A549 (cell line): ENCODE results near the gene REC8. TPM values are rescaled to one million over a fixed set of nuclear protein-coding genes. Genes with fewer than 3 reads are reported as not detected.

ENCODE experiments used
- ATAC-seq, 2 experiments: fragments of 200-7000 bp in 1 of 2; fragments of >200 bp in 1 of 2; cut with Nextera tagmentation in 1 of 2; cut with Tn5 transposase in 1 of 2; 3 replicates each; pipeline versions ENCODE4 v1.8.0 to v1.9.1; 2018 to 2020; ENCODE audit warnings: mild to moderate bottlenecking in 1 of 2, moderate library complexity in 1 of 2
- CTCF ChIA-PET: fragments of 300-600 bp; sonication (Branson Sonifier 250); formaldehyde crosslinking; extraction: SDS; loops from one replicate; lab custom pipeline; 2021; ENCODE audit warnings: antibody characterized with exemption, inconsistent platforms; lab: Yijun Ruan, JAX
- POLR2A ChIA-PET: fragments of 350-600 bp; formaldehyde crosslinking; extraction: SDS; loops from one replicate; lab custom pipeline; 2021; ENCODE audit warnings: antibody characterized with exemption, inconsistent platforms; lab: Yijun Ruan, JAX
- DNase-seq, 2 experiments: peaks; one replicate each; pipeline versions ENCODE4 v3.0.0 to v3.0.0-alpha.2; 2011 to 2016; ENCODE audit warnings: low read depth in 1 of 2, low spot score in 1 of 2
- FAIRE-seq: peaks from 2 replicates; lab custom pipeline; 2011; peaks lifted over from hg19 to GRCh38; lab: Jason Lieb, UNC
- H3K27ac ChIP-seq, 2 experiments: fragments of >200 bp; sonication (Bioruptor Twin); formaldehyde crosslinking; 3 replicates each; pipeline ENCODE4 v1.5.1; 2016 to 2017
- H3K4me1 ChIP-seq: fragments of >200 bp; sonication (Bioruptor Twin); formaldehyde crosslinking; 3 replicates; pipeline ENCODE4 v1.6.1; 2016
- H3K4me2 ChIP-seq: fragments of >200 bp; sonication (Bioruptor Twin); formaldehyde crosslinking; 3 replicates; pipeline ENCODE4 v1.6.1; 2016
- H3K4me3 ChIP-seq: fragments of >200 bp; sonication (Bioruptor Twin); formaldehyde crosslinking; 3 replicates; pipeline ENCODE4 v1.5.1; 2016
- H3K9me3 ChIP-seq: fragments of >200 bp; sonication (Bioruptor Twin); formaldehyde crosslinking; 3 replicates; pipeline ENCODE4 v1.6.1; 2016
- BCL3 ChIP-seq: fragments of >200 bp; sonication (Bioruptor Twin); formaldehyde crosslinking; IDR thresholded peaks from 3 replicates; pipeline ENCODE4 v1.6.1; 2016
- BHLHE40 ChIP-seq: IDR thresholded peaks from 2 replicates; pipeline ENCODE4 v1.6.1; 2012; ENCODE audit warnings: low read depth, low read length, inconsistent platforms
- CBX2 ChIP-seq: fragments of 200-600 bp; sonication (generic); IDR thresholded peaks from 2 replicates; pipeline ENCODE4 v1.6.1; 2016; ENCODE audit warnings: low read depth, mild to moderate bottlenecking, borderline replicate concordance
- CHD4 ChIP-seq: fragments of 200-600 bp; sonication (generic); IDR thresholded peaks from 2 replicates; pipeline ENCODE4 v1.6.1; 2016; ENCODE audit warnings: antibody characterized with exemption, mild to moderate bottlenecking, borderline replicate concordance
- E2F6 ChIP-seq: IDR thresholded peaks from 2 replicates; pipeline ENCODE4 v1.6.1; 2012; ENCODE audit warnings: low read depth, borderline replicate concordance
- HOXA7 ChIP-seq: fragments of 250-450 bp; sonication (Bioruptor Pico); IDR thresholded peaks from 2 replicates; pipeline ENCODE4 v1.5.0; 2020; ENCODE audit warnings: mild to moderate bottlenecking, moderate library complexity
- HOXB13 ChIP-seq: fragments of 250-450 bp; sonication (Bioruptor Pico); IDR thresholded peaks from 2 replicates; pipeline ENCODE4 v1.5.0; 2020; ENCODE audit warnings: low read depth, mild to moderate bottlenecking, moderate library complexity
- HOXB5 ChIP-seq: fragments of 250-450 bp; sonication (Bioruptor Pico); IDR thresholded peaks from 2 replicates; pipeline ENCODE4 v1.5.0; 2020; ENCODE audit warnings: mild to moderate bottlenecking, moderate library complexity
- JUN ChIP-seq, 2 experiments: fragments of >200 bp; sonication (Bioruptor Twin); formaldehyde crosslinking; IDR thresholded peaks; 2 replicates in 1 of 2; 3 replicates in 1 of 2; pipeline ENCODE4 v1.6.1; 2016 to 2017
- JUNB ChIP-seq: fragments of >200 bp; sonication (Bioruptor Twin); formaldehyde crosslinking; IDR thresholded peaks from 2 replicates; pipeline ENCODE4 v1.6.1; 2016
- KDM1A ChIP-seq: fragments of 200-600 bp; sonication (generic); IDR thresholded peaks from 2 replicates; pipeline ENCODE4 v1.6.1; 2016; ENCODE audit warnings: low read depth, mild to moderate bottlenecking
- KDM5A ChIP-seq: fragments of 200-600 bp; sonication (generic); IDR thresholded peaks from 2 replicates; pipeline ENCODE4 v1.6.1; 2016; ENCODE audit warnings: antibody characterized with exemption, mild to moderate bottlenecking
- NFE2L2 ChIP-seq: fragments of 150-350 bp; conservative IDR thresholded peaks from 2 replicates; pipeline ENCODE4 v1.6.1; 2014; ENCODE audit warnings: low read length
- POLR2A ChIP-seq: IDR thresholded peaks from 2 replicates; pipeline ENCODE4 v1.6.1; 2012; ENCODE audit warnings: mild to moderate bottlenecking, low read length
- POLR2AphosphoS2 ChIP-seq: conservative IDR thresholded peaks from 2 replicates; pipeline ENCODE4 v1.6.1; 2012; ENCODE audit warnings: low read length, improper control_type of control experiment, inconsistent platforms
- RAD21 ChIP-seq, 2 experiments: fragments of >200 bp in 1 of 2; sonication (Bioruptor Twin) in 1 of 2; formaldehyde crosslinking in 1 of 2; IDR thresholded peaks in 1 of 2; conservative IDR thresholded peaks in 1 of 2; 2 replicates in 1 of 2; 3 replicates in 1 of 2; pipeline ENCODE4 v1.6.1; 2012 to 2018; ENCODE audit warnings: inconsistent platforms in 1 of 2
- RCOR1 ChIP-seq: fragments of 150-350 bp; IDR thresholded peaks from 2 replicates; pipeline ENCODE4 v1.6.1; 2014; ENCODE audit warnings: antibody characterized with exemption, low read length, low read depth
- TP53 ChIP-seq: fragments of 250-450 bp; sonication (Bioruptor Pico); IDR thresholded peaks from 2 replicates; pipeline ENCODE4 v1.5.0; 2021; ENCODE audit warnings: mild to moderate bottlenecking, moderate library complexity
- USF2 ChIP-seq: fragments of 450-650 bp; IDR thresholded peaks from 2 replicates; pipeline ENCODE4 v1.6.1; 2014; ENCODE audit warnings: antibody characterized with exemption
- ZC3H11A ChIP-seq: fragments of 450-650 bp; IDR thresholded peaks from 2 replicates; pipeline ENCODE4 v1.6.1; 2014; ENCODE audit warnings: antibody characterized with exemption, mild to moderate bottlenecking
- ZFP36 ChIP-seq: fragments of 450-650 bp; IDR thresholded peaks from 2 replicates; pipeline ENCODE4 v1.6.1; 2014; ENCODE audit warnings: borderline replicate concordance; ENCODE audit not compliant: partially characterized antibody
- ZNF302 ChIP-seq: fragments of 250-450 bp; sonication (Bioruptor Pico); IDR thresholded peaks from 2 replicates; pipeline ENCODE4 v1.9.0; 2021; ENCODE audit warnings: inconsistent platforms, mild to moderate bottlenecking, moderate library complexity
- WGBS: methylation state at CpG from one replicate; pipeline ENCODE4 v1.1.6; 2017; ENCODE audit errors: missing lambda C conversion rate; 5-methylcytosine and 5-hydroxymethylcytosine counted together
- polyA plus RNA-seq, 4 experiments: library from polyadenylated mRNA; depleted of rRNA in 3 of 4; stranded (reverse); fragments of >200 nt; fragmentation: RNase III in 1 of 4; extraction: RNeasy Plus Mini Kit Qiagen cat#74134 plus additional on column Dnase treatment in 1 of 4; gene quantifications; 2 replicates in 3 of 4; 3 replicates in 1 of 4; pipeline ENCODE4 v1.2.3, GENCODE V29; 2011 to 2017
- TF ChIP-seq, protein P1 (sequence below): fragments of 250-450 bp; sonication (Bioruptor Pico); IDR thresholded peaks from 2 replicates; pipeline ENCODE4 v1.5.0; 2020; ENCODE audit warnings: low read depth, mild to moderate bottlenecking, moderate library complexity

REC8 gene
- polyA plus RNA-seq, 2 of the 4 experiments (the other 2 are of a cell fraction), result 1.9 to 4.2 TPM

- DNase-seq (no peak), ATAC-seq (no peak), FAIRE-seq (no peak)
- POLR2A ChIA-PET, result interaction anchor here (1.2 kb wide), 1 partner anchor 69 kb away, joined by 3 read pairs; the partner anchor contains the start of genes DCAF11 and NRL
- Histone ChIP-seq H3K4me1 (peaks cover 9% of the 10 kb centered on the region; the same call in 2 of the 3 replicates), H3K9me3 (no peaks in the 10 kb centered on the region), H3K27ac (no peak overlapping the region), H3K4me3 (no peak overlapping the region), H3K4me2 (no peak overlapping the region)
- no peak for TF ChIP-seq POLR2AphosphoS2
- CTCF ChIA-PET, result interaction anchor here (8.0 kb wide), 1 partner anchor 22 kb away, joined by 64 read pairs; the partner anchor contains the start of gene IRF9
- WGBS, result 91% methylated on average over 7 of the region's 15 CpGs
Observed at GRCh38 chr14:24183014-24183481, 11.2 kb downstream of the REC8 start.

DNA sequence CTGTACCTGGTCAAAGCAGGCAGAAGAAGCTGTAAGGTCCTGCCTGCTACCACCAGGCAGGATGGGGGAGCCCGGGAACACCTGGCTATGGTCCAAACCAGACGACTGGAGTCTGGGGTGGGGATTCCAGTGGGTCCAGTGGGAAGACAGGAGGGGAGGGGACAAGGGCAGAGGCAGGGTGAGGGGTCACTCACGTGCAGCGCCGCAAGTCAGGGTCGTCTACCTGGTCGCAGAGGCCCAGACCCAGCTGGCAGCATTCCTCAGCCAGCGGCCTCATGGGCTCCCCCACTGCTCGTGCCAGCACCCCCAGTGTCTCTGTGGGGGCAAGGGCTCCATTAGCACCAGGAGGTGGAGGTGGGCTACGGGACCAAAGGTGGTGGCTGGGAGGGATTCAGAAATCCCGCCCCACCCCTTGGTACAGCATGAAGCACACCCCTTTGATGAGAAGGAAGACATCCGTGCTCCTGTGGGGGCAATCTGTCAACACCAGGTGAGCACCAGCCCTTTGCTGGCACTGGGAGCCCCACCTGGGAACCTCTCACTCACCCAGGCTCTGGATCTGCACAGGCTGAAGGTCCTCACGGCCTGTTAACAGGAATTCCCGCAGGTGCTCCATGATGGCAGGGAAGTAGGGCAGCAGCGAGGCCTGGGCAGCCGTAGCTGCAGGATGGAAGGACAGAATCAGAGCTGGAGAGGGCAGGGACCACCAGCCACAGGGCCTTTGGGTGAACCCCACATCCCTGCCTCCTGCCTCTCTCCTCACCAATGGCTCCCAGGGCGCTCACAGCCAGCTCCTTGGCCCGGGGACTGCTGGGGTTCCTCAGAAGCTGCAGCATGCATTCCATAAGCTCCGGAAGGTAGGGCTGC lies 12.5 kb downstream of the REC8 start:
- Histone ChIP-seq H3K4me3 (no peak overlapping the region), H3K4me2 (no peak overlapping the region), H3K9me3 (no peaks in the 10 kb centered on the region), H3K27ac (no peak overlapping the region), H3K4me1 (peaks cover 13% of the 10 kb centered on the region)
- TF ChIP-seq JUN (IDR thresholded peaks at IDR 0.05) (no peak), BHLHE40 (no peak), RCOR1 (no peak), ZFP36 (no peak), RAD21 (conservative IDR thresholded peaks at IDR 0.05 in 1 of 2, IDR thresholded peaks at IDR 0.05 in 1 of 2) (no peak), CHD4 (no peak), ZNF302 (CRISPR knock-in tag) (no peak), HOXB13 (CRISPR knock-in tag) (no peak), TP53 (CRISPR knock-in tag) (no peak), USF2 (no peak), KDM1A (no peak), NFE2L2 (no peak), HOXB5 (CRISPR knock-in tag) (no peak), CBX2 (no peak), KDM5A (no peak), ZC3H11A (no peak), E2F6 (no peak), HOXA7 (CRISPR knock-in tag) (no peak), JUNB (no peak)
- 89% methylated on average over 16 of the region's 19 CpGs for WGBS
- ATAC-seq, result no peak
- CTCF ChIA-PET, result interaction anchor here (1.0 to 8.0 kb wide), 5 partner anchors 11 to 113 kb away, joined by 4 to 64 read pairs (median 5); partner anchors contain the start of genes IRF9 and TM9SF1
- POLR2A ChIA-PET, result no interaction called here
- no peak for FAIRE-seq
- DNase-seq, result no peak

- H3K4me1 ChIP-seq, result peaks cover 16% of the 10 kb centered on the region
- POLR2A ChIA-PET, result no interaction called here
- WGBS, result 92% methylated on average over 7 of the region's 7 CpGs
- H3K4me2 ChIP-seq, result no peak overlapping the region
- ATAC-seq (no peak), DNase-seq (no peak), FAIRE-seq (no peak)
- TF ChIP-seq, protein P1, sequence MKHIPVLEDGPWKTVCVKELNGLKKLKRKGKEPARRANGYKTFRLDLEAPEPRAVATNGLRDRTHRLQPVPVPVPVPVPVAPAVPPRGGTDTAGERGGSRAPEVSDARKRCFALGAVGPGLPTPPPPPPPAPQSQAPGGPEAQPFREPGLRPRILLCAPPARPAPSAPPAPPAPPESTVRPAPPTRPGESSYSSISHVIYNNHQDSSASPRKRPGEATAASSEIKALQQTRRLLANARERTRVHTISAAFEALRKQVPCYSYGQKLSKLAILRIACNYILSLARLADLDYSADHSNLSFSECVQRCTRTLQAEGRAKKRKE (CRISPR knock-in tag), result no peak
- no peak for TF ChIP-seq RCOR1
- no peak for TF ChIP-seq BCL3
- TF ChIP-seq POLR2A, result no peak
- H3K27ac ChIP-seq, result no peak overlapping the region
- no peak overlapping the region for H3K4me3 ChIP-seq
- CTCF ChIA-PET, result interaction anchor here (1.0 to 8.0 kb wide), 5 partner anchors 10 to 112 kb away, joined by 3 to 64 read pairs (median 5); partner anchors contain the start of genes IRF9, PSME2 and TM9SF1
- H3K9me3 ChIP-seq, result no peaks in the 10 kb centered on the region
Observed at GRCh38 chr14:24185026-24185425, 13.1 kb downstream of the REC8 start.
